Endothelial cell of umbilical vein (primary cell): ENCODE data around the gene PLEKHG3. TPM values are rescaled to one million over a fixed set of nuclear protein-coding genes. Genes with fewer than 3 reads are reported as not detected.

ENCODE experiments used
- BruUV-seq: library from RNA; stranded (reverse); fragments of 400-500 nt; replicated peaks from 2 replicates; lab custom pipeline; 2021; lab: Mats Ljungman, UMichigan
- CTCF ChIA-PET: fragments of 300-600, 350-600 bp; sonication (Branson Sonifier 250); formaldehyde crosslinking; loops from one replicate; lab custom pipeline; 2021; ENCODE audit warnings: antibody characterized with exemption, inconsistent platforms; lab: Charles Lee
- POLR2A ChIA-PET: fragments of 300-600, 350-600 bp; sonication (Branson Sonifier 250); formaldehyde crosslinking; loops from one replicate; lab custom pipeline; 2021; ENCODE audit warnings: antibody characterized with exemption, inconsistent platforms; lab: Charles Lee
- DNase-seq: peaks from one replicate; pipeline ENCODE4 v3.0.0-alpha.2; 2011; ENCODE audit warnings: low read depth, low spot score
- FAIRE-seq: peaks from 2 replicates; lab custom pipeline; 2011; peaks lifted over from hg19 to GRCh38; lab: Jason Lieb, UNC
- H2AFZ ChIP-seq: 2 replicates; pipeline ENCODE4 v1.6.0; 2012; ENCODE audit warnings: low read depth, low read length, control low read depth, inconsistent platforms
- H3K27ac ChIP-seq: 2 replicates; pipeline ENCODE4 v1.5.1; 2011; ENCODE audit warnings: low read depth, mild to moderate bottlenecking, control low read depth, low read length, moderate library complexity; ENCODE audit not compliant: insufficient read depth
- H3K27me3 ChIP-seq, 2 experiments: 2 replicates each; pipeline versions ENCODE4 v1.6.0 to v1.6.1; 2011; ENCODE audit warnings: low read length in 2 of 2, mixed read lengths in 1 of 2; ENCODE audit not compliant: control insufficient read depth in 2 of 2, insufficient read depth in 2 of 2
- H3K36me3 ChIP-seq, 2 experiments: 2 replicates in 1 of 2; 3 replicates in 1 of 2; pipeline ENCODE4 v1.5.1; 2011; ENCODE audit warnings: low read length in 2 of 2, mild to moderate bottlenecking in 1 of 2, moderate library complexity in 1 of 2; ENCODE audit not compliant: control insufficient read depth in 2 of 2, insufficient read depth in 2 of 2; ENCODE audit errors: extremely low read depth in 1 of 2
- H3K4me1 ChIP-seq: 3 replicates; pipeline ENCODE4 v1.5.1; 2011; ENCODE audit warnings: mild to moderate bottlenecking, low read length; ENCODE audit not compliant: control insufficient read depth, insufficient read depth; ENCODE audit errors: extremely low read depth
- H3K4me2 ChIP-seq: 2 replicates; pipeline ENCODE4 v1.6.1; 2011; ENCODE audit warnings: low read length, control low read depth, mixed read lengths; ENCODE audit not compliant: insufficient read depth
- H3K4me3 ChIP-seq, 3 experiments: fragments of 200-600 bp in 1 of 3; sonication (generic), shearing (Covaris generic) in 1 of 3; replicated peaks in 1 of 3; 2 replicates each; pipeline ENCODE4 v1.5.1; 2011 to 2016; ENCODE audit warnings: control low read depth in 3 of 3, low read length in 3 of 3, mild to moderate bottlenecking in 2 of 3, inconsistent platforms in 1 of 3, low read depth in 1 of 3, moderate library complexity in 1 of 3; ENCODE audit not compliant: insufficient read depth in 1 of 3
- H3K79me2 ChIP-seq: 2 replicates; pipeline ENCODE4 v1.6.0; 2012; ENCODE audit warnings: low read length, inconsistent platforms; ENCODE audit not compliant: control insufficient read depth, insufficient read depth
- H3K9ac ChIP-seq: replicated peaks from 2 replicates; pipeline ENCODE3; 2011; ENCODE audit warnings: low read length, control low read depth; ENCODE audit not compliant: insufficient read depth; ENCODE audit errors: extremely low read depth
- H3K9me1 ChIP-seq: replicated peaks from 3 replicates; pipeline ENCODE4 v1.6.0; 2011; ENCODE audit warnings: mild to moderate bottlenecking, low read length; ENCODE audit not compliant: control insufficient read depth, insufficient read depth; ENCODE audit errors: extremely low read depth
- H3K9me3 ChIP-seq: replicated peaks from 2 replicates; pipeline ENCODE4 v1.5.1; 2012; ENCODE audit warnings: low read length, inconsistent platforms; ENCODE audit not compliant: control insufficient read depth, insufficient read depth
- H4K20me1 ChIP-seq: replicated peaks from 2 replicates; pipeline ENCODE3; 2011; ENCODE audit warnings: mild to moderate bottlenecking, low read length; ENCODE audit not compliant: control insufficient read depth, insufficient read depth; ENCODE audit errors: extremely low read depth
- CTCF ChIP-seq, 2 donors: IDR thresholded peaks; 1 replicate in 1 of 2; 2 replicates in 1 of 2; pipeline ENCODE4 v1.5.1; 2011; ENCODE audit warnings: low read length in 2 of 2, mild to moderate bottlenecking in 2 of 2, moderate library complexity in 2 of 2, control low read depth in 1 of 2, inconsistent platforms in 1 of 2, low read depth in 1 of 2; ENCODE audit not compliant: insufficient read depth in 1 of 2; ENCODE audit errors: extremely low read depth in 1 of 2
- FOS ChIP-seq: IDR thresholded peaks from 2 replicates; pipeline ENCODE4 v1.6.1; 2011; ENCODE audit warnings: mild to moderate bottlenecking, low read length, moderate library complexity, borderline replicate concordance; ENCODE audit not compliant: insufficient read depth
- GATA2 ChIP-seq: IDR thresholded peaks from 2 replicates; pipeline ENCODE4 v1.7.0; 2011; ENCODE audit warnings: low read depth, mild to moderate bottlenecking, moderate library complexity, mixed read lengths, low read length; ENCODE audit not compliant: insufficient read length, insufficient read depth
- JUN ChIP-seq: IDR thresholded peaks from 2 replicates; pipeline ENCODE4 v1.6.1; 2011; ENCODE audit warnings: borderline replicate concordance, low read depth; ENCODE audit not compliant: insufficient read length, insufficient read depth
- POLR2A ChIP-seq: IDR thresholded peaks from 2 replicates; pipeline ENCODE4 v1.6.1; 2012; ENCODE audit warnings: low read depth, mild to moderate bottlenecking, control low read depth, low read length
- POLR2AphosphoS5 ChIP-seq: IDR thresholded peaks from 2 replicates; pipeline ENCODE4 v1.6.1; 2012; ENCODE audit warnings: low read depth, mild to moderate bottlenecking, control low read depth, low read length, moderate library complexity; ENCODE audit not compliant: insufficient read depth
- dilution Hi-C: fragments of 300-500 bp; cut with MboI; formaldehyde crosslinking; loops from one replicate; pipeline ENCODE4 v1.15.0; 2019; ENCODE audit warnings: low sequenced_read_pairs; ENCODE audit not compliant: extremely low pct_ligation_motif_present
- intact Hi-C: fragments of 100-400 bp; cut with micrococcal nuclease; formaldehyde crosslinking; loops from one replicate; pipeline ENCODE4 v1.10.0; 2022
- polyA plus RNA-seq, 4 experiments: library from polyadenylated mRNA; depleted of rRNA in 3 of 4; stranded (reverse) in 3 of 4; unstranded in 1 of 4; fragments of >200 nt; gene quantifications; 2 replicates each; pipeline versions ENCODE4 v1.2.1 to v1.2.3, GENCODE V29; 2011 to 2012; ENCODE audit warnings: missing spikeins in 1 of 4
- total RNA-seq: library from RNA; stranded (reverse); gene quantifications from 2 replicates; pipeline ENCODE4 v1.2.3, GENCODE V29; 2021

The PLEKHG3 gene
- total and polyA plus RNA-seq, 2 donors (not counting 3 experiments of a cell fraction or from before 2014, with no cell fraction given) = 6.6 to 8.0 TPM

DNA sequence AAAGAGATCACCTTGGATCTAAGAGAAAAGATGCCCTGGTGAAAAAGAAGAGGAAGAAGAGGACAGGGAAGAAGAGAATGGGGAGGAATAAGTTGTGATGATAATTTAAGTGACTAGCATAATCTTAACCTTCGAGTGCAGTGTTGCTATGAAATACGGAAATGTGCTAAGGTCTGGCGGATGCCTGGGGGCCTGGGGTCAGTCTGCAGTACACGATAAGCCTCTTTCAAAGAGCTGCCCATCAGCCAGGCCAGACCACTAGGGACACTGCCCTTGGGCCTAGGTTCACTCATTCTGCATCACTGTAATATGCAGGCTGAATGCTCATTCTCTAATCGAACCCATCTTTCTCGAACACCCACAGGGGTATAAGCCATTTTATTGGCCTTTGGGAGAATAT lies 83.4 kb downstream of the PLEKHG3 start:
- H3K9me3 ChIP-seq = no peaks in the 10 kb centered on the region
- H3K27ac ChIP-seq = no peak overlapping the region
- no peaks in the 10 kb centered on the region for H3K36me3 ChIP-seq
- no peak overlapping the region for H2AFZ ChIP-seq
- intact Hi-C loops = no loop called here
- H3K27me3 ChIP-seq = no peaks in the 10 kb centered on the region
- ChIA-PET POLR2A (no interaction called here), CTCF (interaction anchor here (0.7 to 1.2 kb wide), 3 partner anchors 23 to 117 kb away, joined by 3 read pairs; no protein-coding TSS in a partner anchor)
- H3K4me1 ChIP-seq = peaks cover 13% of the 10 kb centered on the region
- H3K79me2 ChIP-seq = no peaks in the 10 kb centered on the region
- BruUV-seq = no TSS peak
- dilution Hi-C loops = no loop called here
- no peak overlapping the region for H3K9ac ChIP-seq
- H3K4me3 ChIP-seq = no peak overlapping the region
- FAIRE-seq (peak; percentile 74), DNase-seq (peak; percentile 83)
- H3K4me2 ChIP-seq = no peak overlapping the region
- TF ChIP-seq CTCF (IDR thresholded peaks at IDR 0.05; ENCODE audit: extremely low read depth in 1 of 2, insufficient read depth in 1 of 2, low read depth in 1 of 2, low read length in 2 of 2) (no peak), POLR2A (peak; percentile 29), GATA2 (peak; percentile 82), POLR2AphosphoS5 (peak; percentile 61)
- no peaks in the 10 kb centered on the region for H3K9me1 ChIP-seq
- H4K20me1 ChIP-seq = no peaks in the 10 kb centered on the region

DNA sequence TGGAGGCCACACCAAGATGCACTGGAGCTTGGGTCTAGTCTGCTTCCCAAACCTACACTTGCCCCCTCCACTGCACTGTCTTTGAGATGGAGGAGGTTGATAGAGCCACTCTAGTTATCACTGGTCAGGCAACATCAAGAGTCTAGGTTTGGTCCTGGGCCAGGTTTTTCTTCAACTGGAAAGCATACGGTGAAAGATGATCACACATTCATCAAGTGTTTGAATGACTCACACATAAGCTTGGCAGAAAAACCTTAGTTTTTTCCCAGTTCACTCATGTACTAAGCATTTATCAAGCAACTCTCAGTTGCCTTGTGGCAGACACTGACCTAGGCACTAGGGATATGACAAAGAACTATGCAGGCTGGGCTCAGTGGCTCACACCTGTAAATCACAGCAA lies 84.5 kb downstream of the PLEKHG3 start:
- dilution Hi-C loops (no loop called here), intact Hi-C loops (no loop called here)
- ChIA-PET CTCF (interaction anchor here (0.8 to 1.5 kb wide), 3 partner anchors 11 to 38 kb away, joined by 3 to 4 read pairs (median 4); no protein-coding TSS in a partner anchor), POLR2A (no interaction called here)
- Histone ChIP-seq H3K4me1 (peaks cover 13% of the 10 kb centered on the region), H2AFZ (no peak overlapping the region), H3K79me2 (no peaks in the 10 kb centered on the region), H3K9me3 (no peaks in the 10 kb centered on the region), H3K27me3 (no peaks in the 10 kb centered on the region), H4K20me1 (no peaks in the 10 kb centered on the region), H3K27ac (no peak overlapping the region), H3K36me3 (no peaks in the 10 kb centered on the region), H3K9me1 (no peaks in the 10 kb centered on the region), H3K4me2 (no peak overlapping the region), H3K4me3 (no peak overlapping the region), H3K9ac (no peak overlapping the region)
- TF ChIP-seq GATA2 = no peak
- TF ChIP-seq FOS = peak; percentile 36
- TF ChIP-seq JUN = peak; percentile 56
- DNase-seq (peak; percentile 75), FAIRE-seq (peak; percentile 89)
- BruUV-seq = no TSS peak
